ENCODE results near the gene GADD45B. TPM values are rescaled to one million over a fixed set of nuclear protein-coding genes. Genes with fewer than 3 reads are reported as not detected.

Gene GADD45B
- total and polyA plus RNA-seq, 10 of the 15 experiments (the other 5 are each of a cell fraction or from before 2014, with no cell fraction given): 2.4 to 180 (median 91.1) TPM

DNA sequence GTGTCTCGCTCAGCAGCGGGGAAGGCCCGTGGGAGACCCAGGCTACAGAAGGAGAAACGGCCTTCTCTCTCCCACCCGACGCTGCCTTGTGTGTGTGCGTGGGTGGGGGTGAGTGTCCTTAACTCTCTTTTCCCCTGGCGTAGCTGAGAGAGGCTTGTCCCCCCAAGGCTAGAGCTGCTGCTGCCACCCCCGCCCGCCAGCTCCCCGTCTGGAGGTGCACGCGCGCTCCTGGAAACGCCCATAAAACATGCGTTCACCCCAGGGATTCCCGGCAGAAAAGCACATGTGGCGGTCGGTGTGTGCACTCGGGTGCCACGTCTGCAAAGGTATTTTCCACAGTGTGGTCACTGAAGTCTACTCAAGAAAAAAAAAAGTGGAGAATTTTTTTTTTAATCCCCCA lies 36.1 kb downstream of the GADD45B start (continued):
- TF ChIP-seq, protein P1, sequence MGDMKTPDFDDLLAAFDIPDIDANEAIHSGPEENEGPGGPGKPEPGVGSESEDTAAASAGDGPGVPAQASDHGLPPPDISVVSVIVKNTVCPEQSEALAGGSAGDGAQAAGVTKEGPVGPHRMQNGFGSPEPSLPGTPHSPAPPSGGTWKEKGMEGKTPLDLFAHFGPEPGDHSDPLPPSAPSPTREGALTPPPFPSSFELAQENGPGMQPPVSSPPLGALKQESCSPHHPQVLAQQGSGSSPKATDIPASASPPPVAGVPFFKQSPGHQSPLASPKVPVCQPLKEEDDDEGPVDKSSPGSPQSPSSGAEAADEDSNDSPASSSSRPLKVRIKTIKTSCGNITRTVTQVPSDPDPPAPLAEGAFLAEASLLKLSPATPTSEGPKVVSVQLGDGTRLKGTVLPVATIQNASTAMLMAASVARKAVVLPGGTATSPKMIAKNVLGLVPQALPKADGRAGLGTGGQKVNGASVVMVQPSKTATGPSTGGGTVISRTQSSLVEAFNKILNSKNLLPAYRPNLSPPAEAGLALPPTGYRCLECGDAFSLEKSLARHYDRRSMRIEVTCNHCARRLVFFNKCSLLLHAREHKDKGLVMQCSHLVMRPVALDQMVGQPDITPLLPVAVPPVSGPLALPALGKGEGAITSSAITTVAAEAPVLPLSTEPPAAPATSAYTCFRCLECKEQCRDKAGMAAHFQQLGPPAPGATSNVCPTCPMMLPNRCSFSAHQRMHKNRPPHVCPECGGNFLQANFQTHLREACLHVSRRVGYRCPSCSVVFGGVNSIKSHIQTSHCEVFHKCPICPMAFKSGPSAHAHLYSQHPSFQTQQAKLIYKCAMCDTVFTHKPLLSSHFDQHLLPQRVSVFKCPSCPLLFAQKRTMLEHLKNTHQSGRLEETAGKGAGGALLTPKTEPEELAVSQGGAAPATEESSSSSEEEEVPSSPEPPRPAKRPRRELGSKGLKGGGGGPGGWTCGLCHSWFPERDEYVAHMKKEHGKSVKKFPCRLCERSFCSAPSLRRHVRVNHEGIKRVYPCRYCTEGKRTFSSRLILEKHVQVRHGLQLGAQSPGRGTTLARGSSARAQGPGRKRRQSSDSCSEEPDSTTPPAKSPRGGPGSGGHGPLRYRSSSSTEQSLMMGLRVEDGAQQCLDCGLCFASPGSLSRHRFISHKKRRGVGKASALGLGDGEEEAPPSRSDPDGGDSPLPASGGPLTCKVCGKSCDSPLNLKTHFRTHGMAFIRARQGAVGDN (IDR thresholded peaks at IDR 0.05): no peak
- TF ChIP-seq, protein P2, sequence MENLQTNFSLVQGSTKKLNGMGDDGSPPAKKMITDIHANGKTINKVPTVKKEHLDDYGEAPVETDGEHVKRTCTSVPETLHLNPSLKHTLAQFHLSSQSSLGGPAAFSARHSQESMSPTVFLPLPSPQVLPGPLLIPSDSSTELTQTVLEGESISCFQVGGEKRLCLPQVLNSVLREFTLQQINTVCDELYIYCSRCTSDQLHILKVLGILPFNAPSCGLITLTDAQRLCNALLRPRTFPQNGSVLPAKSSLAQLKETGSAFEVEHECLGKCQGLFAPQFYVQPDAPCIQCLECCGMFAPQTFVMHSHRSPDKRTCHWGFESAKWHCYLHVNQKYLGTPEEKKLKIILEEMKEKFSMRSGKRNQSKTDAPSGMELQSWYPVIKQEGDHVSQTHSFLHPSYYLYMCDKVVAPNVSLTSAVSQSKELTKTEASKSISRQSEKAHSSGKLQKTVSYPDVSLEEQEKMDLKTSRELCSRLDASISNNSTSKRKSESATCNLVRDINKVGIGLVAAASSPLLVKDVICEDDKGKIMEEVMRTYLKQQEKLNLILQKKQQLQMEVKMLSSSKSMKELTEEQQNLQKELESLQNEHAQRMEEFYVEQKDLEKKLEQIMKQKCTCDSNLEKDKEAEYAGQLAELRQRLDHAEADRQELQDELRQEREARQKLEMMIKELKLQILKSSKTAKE (IDR thresholded peaks at IDR 0.05; ENCODE audit: low read depth, poor library complexity, severe bottlenecking): no peak
- TF ChIP-seq PAX8 (IDR thresholded peaks at IDR 0.05): no peak
- no peak for TF ChIP-seq JUND (IDR thresholded peaks at IDR 0.05; ENCODE audit: low read depth, low read length)
- TF ChIP-seq E2F8 (IDR thresholded peaks at IDR 0.05; ENCODE audit: low read depth, partially characterized antibody): no peak
- no peak for TF ChIP-seq HDAC2 (IDR thresholded peaks at IDR 0.05)
- TF ChIP-seq, protein P3, sequence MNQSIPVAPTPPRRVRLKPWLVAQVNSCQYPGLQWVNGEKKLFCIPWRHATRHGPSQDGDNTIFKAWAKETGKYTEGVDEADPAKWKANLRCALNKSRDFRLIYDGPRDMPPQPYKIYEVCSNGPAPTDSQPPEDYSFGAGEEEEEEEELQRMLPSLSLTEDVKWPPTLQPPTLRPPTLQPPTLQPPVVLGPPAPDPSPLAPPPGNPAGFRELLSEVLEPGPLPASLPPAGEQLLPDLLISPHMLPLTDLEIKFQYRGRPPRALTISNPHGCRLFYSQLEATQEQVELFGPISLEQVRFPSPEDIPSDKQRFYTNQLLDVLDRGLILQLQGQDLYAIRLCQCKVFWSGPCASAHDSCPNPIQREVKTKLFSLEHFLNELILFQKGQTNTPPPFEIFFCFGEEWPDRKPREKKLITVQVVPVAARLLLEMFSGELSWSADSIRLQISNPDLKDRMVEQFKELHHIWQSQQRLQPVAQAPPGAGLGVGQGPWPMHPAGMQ (IDR thresholded peaks at IDR 0.05; ENCODE audit: borderline replicate concordance): no peak
- TF ChIP-seq EZH2 (IDR thresholded peaks at IDR 0.05; ENCODE audit: borderline replicate concordance, control insufficient read depth, low read depth, low read length): no peak
- TF ChIP-seq ZSCAN29 (IDR thresholded peaks at IDR 0.05): no peak
- no peak for TF ChIP-seq STAT3 (IDR thresholded peaks at IDR 0.05; ENCODE audit: low read depth, low read length)
- no peak; the same call in 1 of the 2 replicates for TF ChIP-seq POLR2A (IDR thresholded peaks at IDR 0.05; ENCODE audit: low read depth, low read length)
- no peak; the same call in 1 of the 2 replicates for TF ChIP-seq LARP7 (IDR thresholded peaks at IDR 0.05)
- no peak for TF ChIP-seq NBN (IDR thresholded peaks at IDR 0.05)
- TF ChIP-seq USF2 (IDR thresholded peaks at IDR 0.05; ENCODE audit: borderline replicate concordance, low read depth, low read length): no peak
- TF ChIP-seq SMC3 (IDR thresholded peaks at IDR 0.05; ENCODE audit: borderline replicate concordance, low read length): no peak
- peak; percentile 32 to 62; a peak in 3 of 4 replicates for TF ChIP-seq IKZF2 (IDR thresholded peaks at IDR 0.05)
- TF ChIP-seq SMARCA5 (IDR thresholded peaks at IDR 0.05): no peak
- no peak for TF ChIP-seq MEF2A (IDR thresholded peaks at IDR 0.05; ENCODE audit: insufficient read depth, low read depth, low read length)
- no peak for TF ChIP-seq POLR2AphosphoS2 (IDR thresholded peaks at IDR 0.05; ENCODE audit: low read depth, low read length)
- 0 out of 2 replicates have a peak, but pooled peaks have one; percentile 29 for TF ChIP-seq CREB1 (IDR thresholded peaks at IDR 0.05; ENCODE audit: low read depth)
